GM12875 (cell line): ENCODE results near the gene BBIP1.

ENCODE experiments used
- H3K4me3 ChIP-seq: one replicate; pipeline ENCODE4 v1.5.1; 2011; ENCODE audit warnings: low read depth, low read length, control low read depth
- CTCF ChIP-seq: IDR thresholded peaks from 2 replicates; pipeline ENCODE4 v1.5.1; 2011; ENCODE audit warnings: low read depth, mild to moderate bottlenecking, control low read depth, inconsistent platforms, low read length, moderate library complexity, borderline replicate concordance; ENCODE audit not compliant: insufficient read depth

Gene BBIP1

DNA sequence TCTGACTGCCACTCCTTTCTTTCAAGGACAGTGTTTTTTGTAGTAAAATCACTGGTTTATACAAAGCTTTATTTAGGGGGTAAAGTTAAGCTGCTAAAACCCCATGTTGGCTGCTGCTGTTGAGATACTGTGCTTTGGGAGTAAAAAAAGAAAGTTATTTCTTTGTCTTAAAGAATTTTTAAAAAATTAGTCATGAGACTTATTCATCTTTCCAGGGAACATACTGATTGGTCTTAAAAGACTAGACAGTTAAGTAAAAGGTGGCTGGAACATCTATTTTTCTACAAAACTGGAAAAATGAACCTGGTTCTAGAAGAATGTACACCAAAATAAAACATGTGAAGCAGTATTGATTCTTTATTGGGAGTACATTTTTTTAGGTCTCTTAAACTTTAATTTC lies 20.6 kb downstream of the BBIP1 start:
- TF ChIP-seq CTCF = no peak
- no peak overlapping the region for H3K4me3 ChIP-seq

DNA sequence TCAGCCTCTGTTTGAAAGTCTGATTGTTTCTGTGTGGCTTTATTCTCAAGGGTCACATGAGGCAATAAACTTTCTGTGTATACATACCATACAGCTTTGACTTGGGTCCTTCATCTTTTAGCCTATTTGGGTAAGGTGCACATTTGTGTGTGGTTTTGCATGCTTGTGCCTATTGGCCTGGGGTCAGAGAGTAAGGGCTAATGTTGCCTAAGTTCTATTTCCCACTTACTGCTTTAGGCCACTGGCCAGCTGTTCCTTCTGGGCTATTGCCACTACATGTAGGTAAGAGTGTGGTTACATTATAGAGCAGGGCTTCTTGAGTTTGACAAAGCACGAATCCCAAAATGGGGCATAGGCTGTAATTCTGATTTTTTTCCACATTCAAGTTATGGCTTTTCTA lies 21.8 kb downstream of the BBIP1 start:
- no peak for TF ChIP-seq CTCF
- no peak overlapping the region for H3K4me3 ChIP-seq

DNA sequence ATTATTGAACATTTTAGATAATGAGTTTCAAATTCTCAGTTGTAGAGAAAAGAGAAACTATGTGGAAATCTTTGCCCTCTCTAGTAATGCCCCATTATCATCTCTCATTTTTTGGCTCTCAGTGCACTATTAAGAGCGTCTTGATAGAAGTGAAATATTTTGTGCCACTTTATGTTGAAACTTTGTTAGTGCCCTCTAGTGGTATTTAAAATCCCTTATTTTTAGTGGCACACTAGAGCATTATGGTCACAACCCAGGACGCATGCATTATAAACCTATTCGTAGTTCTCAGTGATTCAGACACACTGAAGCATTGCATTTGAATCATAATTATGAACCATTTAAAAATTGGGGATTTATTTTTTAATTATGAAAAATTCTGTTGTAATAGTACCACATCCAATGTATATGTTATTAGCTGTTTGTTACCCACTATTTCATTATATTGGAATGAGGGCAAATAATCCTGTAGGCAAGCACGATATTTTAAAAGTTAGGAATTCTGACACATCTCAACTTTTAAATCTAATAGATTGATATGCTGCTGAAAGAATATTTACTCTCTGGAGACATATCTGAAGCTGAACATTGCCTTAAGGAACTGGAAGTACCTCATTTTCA lies 25.3 kb downstream of the BBIP1 start:
- H3K4me3 ChIP-seq = no peak overlapping the region
- no peak for TF ChIP-seq CTCF

DNA sequence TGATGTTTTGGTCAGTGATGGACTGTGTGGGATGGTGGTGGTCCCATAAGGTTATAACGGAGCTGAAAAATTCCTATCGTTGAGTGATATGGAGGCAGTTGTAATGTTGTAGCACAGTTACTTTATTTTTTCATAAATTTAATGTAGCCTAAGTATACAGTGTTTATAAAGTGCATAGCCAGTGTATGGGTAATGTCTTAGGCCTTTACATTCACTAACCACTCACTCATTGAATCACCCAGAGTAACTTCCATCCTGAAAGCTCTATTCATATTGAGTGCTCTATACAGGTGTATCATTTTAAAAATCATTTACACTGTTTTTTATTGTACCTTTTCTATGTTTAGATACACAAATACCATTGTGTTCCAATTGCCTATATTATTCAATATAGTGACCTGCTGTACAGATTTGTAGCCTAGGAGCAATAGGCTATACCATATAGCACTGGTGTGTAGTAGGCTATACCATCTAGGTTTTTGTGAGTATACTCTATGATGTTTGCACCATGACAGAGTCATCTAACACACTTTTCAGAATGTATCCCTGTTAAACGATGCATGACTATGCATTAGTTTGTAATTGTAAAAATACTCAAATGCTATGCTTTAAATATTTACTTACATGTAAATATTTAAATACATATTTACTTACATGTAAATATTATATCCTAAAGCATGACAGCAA lies 26.2 kb downstream of the BBIP1 start:
- TF ChIP-seq CTCF = no peak
- H3K4me3 ChIP-seq = no peak overlapping the region

DNA sequence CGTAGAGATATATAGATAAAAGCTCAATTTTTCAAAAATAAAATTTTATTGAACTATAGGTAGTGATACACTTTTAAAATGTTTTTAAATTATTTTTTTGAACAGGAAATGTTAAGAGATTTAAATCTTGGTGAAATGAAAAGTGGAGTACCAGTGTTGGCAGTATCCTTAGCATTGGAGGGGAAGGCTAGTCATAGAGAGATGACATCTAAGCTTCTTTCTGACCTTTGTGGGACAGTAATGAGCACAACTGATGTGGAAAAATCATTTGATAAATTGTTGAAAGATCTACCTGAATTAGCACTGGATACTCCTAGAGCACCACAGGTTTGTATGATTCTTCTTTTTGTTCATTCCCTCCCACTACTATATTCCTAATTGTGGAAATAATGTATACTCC lies 31.4 kb downstream of the BBIP1 start:
- H3K4me3 ChIP-seq = no peak overlapping the region
- no peak for TF ChIP-seq CTCF

- no peak overlapping the region for H3K4me3 ChIP-seq
- no peak for TF ChIP-seq CTCF
Observed at GRCh38 chr10:110885932-110886674, 32.9 kb downstream of the BBIP1 start.

DNA sequence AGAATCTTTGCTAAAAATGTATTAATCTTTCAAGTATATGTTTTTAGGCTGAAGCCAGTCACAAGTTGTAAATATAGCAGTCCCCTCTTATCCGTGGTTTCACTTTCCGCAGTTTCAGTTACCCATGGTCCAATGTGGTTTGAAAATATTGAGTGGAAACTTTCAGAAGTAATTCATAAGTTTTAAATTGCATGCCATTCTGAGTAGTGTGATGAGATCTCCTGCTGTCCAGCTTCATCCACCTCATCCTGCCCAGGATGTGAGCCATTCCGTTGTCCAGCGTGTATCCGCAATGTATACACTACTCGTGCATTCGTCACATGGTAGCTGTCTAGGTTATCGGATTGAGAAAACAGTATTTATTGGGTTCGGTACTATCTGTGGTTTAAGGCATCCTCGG lies 35.1 kb downstream of the BBIP1 start:
- H3K4me3 ChIP-seq = no peak overlapping the region
- TF ChIP-seq CTCF = no peak
